Measurements from ENCODE around the gene ENTR1.

GRCh38 chr9:136419092-136419420, 8.6 kb upstream of the ENTR1 start:
- TF ChIP-seq CTCF (IDR thresholded peaks at IDR 0.05) (no peak), POLR2A (IDR thresholded peaks at IDR 0.05) (no peak)
